PFSK-1 (cell line): ENCODE results near the gene LPCAT1.

Source experiments
- FOXP2 ChIP-seq: optimal IDR thresholded peaks from 2 replicates; pipeline ENCODE3; 2011; ENCODE audit warnings: borderline replicate concordance, control low read depth, inconsistent platforms; ENCODE audit not compliant: insufficient read depth; ENCODE audit errors: extremely low read length, extremely low read depth
- POLR2AphosphoS5 ChIP-seq: IDR thresholded peaks from 2 replicates; pipeline ENCODE4 v1.6.1; 2012; ENCODE audit warnings: low read depth, mild to moderate bottlenecking, control low read depth, low read length, moderate library complexity
- REST ChIP-seq, 2 experiments: IDR thresholded peaks; 2 replicates each; pipeline versions ENCODE4 v1.6.1 to v1.8.0; 2011 to 2012; ENCODE audit warnings: low read depth in 2 of 2, low read length in 2 of 2, control low read depth in 1 of 2, inconsistent platforms in 1 of 2, mild to moderate bottlenecking in 1 of 2, moderate library complexity in 1 of 2; ENCODE audit not compliant: insufficient read depth in 1 of 2
- SIN3A ChIP-seq: IDR thresholded peaks from 2 replicates; pipeline ENCODE4 v1.6.1; 2012; ENCODE audit warnings: mild to moderate bottlenecking, low read length, moderate library complexity, borderline replicate concordance; ENCODE audit not compliant: insufficient read depth
- TAF1 ChIP-seq: IDR thresholded peaks from 2 replicates; pipeline ENCODE4 v1.6.1; 2012; ENCODE audit warnings: low read length, control low read depth, borderline replicate concordance; ENCODE audit not compliant: insufficient read depth

The LPCAT1 gene

GRCh38 chr5:1561402-1561929, 37.7 kb upstream of the LPCAT1 start:
- TF ChIP-seq SIN3A (no peak), REST (IDR thresholded peaks at IDR 0.05; ENCODE audit: insufficient read depth in 1 of 2, low read depth in 2 of 2, low read length in 2 of 2) (no peak), TAF1 (no peak), FOXP2 (no peak), POLR2AphosphoS5 (no peak)

GRCh38 chr5:1558944-1559343, 35.2 kb upstream of the LPCAT1 start:
- no peak for TF ChIP-seq POLR2AphosphoS5

- TF ChIP-seq SIN3A (no peak), TAF1 (no peak), FOXP2 (no peak), POLR2AphosphoS5 (no peak), REST (IDR thresholded peaks at IDR 0.05; ENCODE audit: insufficient read depth in 1 of 2, low read depth in 2 of 2, low read length in 2 of 2) (no peak)
Observed at GRCh38 chr5:1557114-1557873, 33.5 kb upstream of the LPCAT1 start.

GRCh38 chr5:1555808-1556731, 32.3 kb upstream of the LPCAT1 start:
- no peak for TF ChIP-seq FOXP2
- TF ChIP-seq REST (IDR thresholded peaks at IDR 0.05; ENCODE audit: insufficient read depth in 1 of 2, low read depth in 2 of 2, low read length in 2 of 2), result no peak

- TF ChIP-seq FOXP2 (no peak), REST (IDR thresholded peaks at IDR 0.05; ENCODE audit: insufficient read depth in 1 of 2, low read depth in 2 of 2, low read length in 2 of 2) (no peak), TAF1 (no peak), SIN3A (no peak), POLR2AphosphoS5 (no peak)
Observed at GRCh38 chr5:1555011-1555807, 31.4 kb upstream of the LPCAT1 start.
